HL-60 (cell line): ENCODE data around the gene SGSH.

ENCODE experiments used
- DNase-seq, 2 experiments: peaks; one replicate each; pipeline ENCODE4 v3.0.0-alpha.2; 2010 to 2020; ENCODE audit warnings: low read depth in 1 of 2, low spot score in 1 of 2
- H3K27ac ChIP-seq: fragments of 250-450 bp; sonication (Bioruptor Pico); replicated peaks from 2 replicates; pipeline ENCODE4 v1.5.1; 2020; ENCODE audit warnings: mild to moderate bottlenecking, moderate library complexity
- H3K27me3 ChIP-seq: fragments of 250-450 bp; sonication (Bioruptor Pico); 2 replicates; pipeline ENCODE4 v1.5.1; 2021; ENCODE audit warnings: mild to moderate bottlenecking, moderate library complexity; ENCODE audit not compliant: insufficient read depth, poor library complexity, severe bottlenecking
- H3K4me3 ChIP-seq: replicated peaks from 2 replicates; pipeline ENCODE4 v1.5.1; 2011; ENCODE audit warnings: mild to moderate bottlenecking, control low read depth, low read length; ENCODE audit not compliant: insufficient read depth
- CTCF ChIP-seq: IDR thresholded peaks from one replicate; pipeline ENCODE4 v1.5.1; 2011; ENCODE audit warnings: low read length, control low read depth, inconsistent platforms; ENCODE audit not compliant: insufficient read depth
- GABPA ChIP-seq: IDR thresholded peaks from 2 replicates; pipeline ENCODE4 v1.6.1; 2012; ENCODE audit warnings: low read depth
- POLR2AphosphoS5 ChIP-seq: IDR thresholded peaks from 2 replicates; pipeline ENCODE4 v1.6.1; 2012; ENCODE audit warnings: low read depth
- SPI1 ChIP-seq: IDR thresholded peaks from 2 replicates; pipeline ENCODE4 v1.6.1; 2012; ENCODE audit warnings: low read depth, mild to moderate bottlenecking, borderline replicate concordance
- TF ChIP-seq, protein P1 (sequence below): IDR thresholded peaks from 2 replicates; pipeline ENCODE4 v1.6.1; 2012; ENCODE audit warnings: low read depth; ENCODE audit not compliant: insufficient replicate concordance

The SGSH gene

GRCh38 chr17:80225230-80225629, 5.1 kb upstream of the SGSH start:
- no peak for DNase-seq

GRCh38 chr17:80224683-80225082, 4.5 kb upstream of the SGSH start:
- no peak overlapping the region for H3K27ac ChIP-seq
- TF ChIP-seq POLR2AphosphoS5 (no peak), SPI1 (no peak), GABPA (no peak), CTCF (no peak)
- TF ChIP-seq, protein P1, sequence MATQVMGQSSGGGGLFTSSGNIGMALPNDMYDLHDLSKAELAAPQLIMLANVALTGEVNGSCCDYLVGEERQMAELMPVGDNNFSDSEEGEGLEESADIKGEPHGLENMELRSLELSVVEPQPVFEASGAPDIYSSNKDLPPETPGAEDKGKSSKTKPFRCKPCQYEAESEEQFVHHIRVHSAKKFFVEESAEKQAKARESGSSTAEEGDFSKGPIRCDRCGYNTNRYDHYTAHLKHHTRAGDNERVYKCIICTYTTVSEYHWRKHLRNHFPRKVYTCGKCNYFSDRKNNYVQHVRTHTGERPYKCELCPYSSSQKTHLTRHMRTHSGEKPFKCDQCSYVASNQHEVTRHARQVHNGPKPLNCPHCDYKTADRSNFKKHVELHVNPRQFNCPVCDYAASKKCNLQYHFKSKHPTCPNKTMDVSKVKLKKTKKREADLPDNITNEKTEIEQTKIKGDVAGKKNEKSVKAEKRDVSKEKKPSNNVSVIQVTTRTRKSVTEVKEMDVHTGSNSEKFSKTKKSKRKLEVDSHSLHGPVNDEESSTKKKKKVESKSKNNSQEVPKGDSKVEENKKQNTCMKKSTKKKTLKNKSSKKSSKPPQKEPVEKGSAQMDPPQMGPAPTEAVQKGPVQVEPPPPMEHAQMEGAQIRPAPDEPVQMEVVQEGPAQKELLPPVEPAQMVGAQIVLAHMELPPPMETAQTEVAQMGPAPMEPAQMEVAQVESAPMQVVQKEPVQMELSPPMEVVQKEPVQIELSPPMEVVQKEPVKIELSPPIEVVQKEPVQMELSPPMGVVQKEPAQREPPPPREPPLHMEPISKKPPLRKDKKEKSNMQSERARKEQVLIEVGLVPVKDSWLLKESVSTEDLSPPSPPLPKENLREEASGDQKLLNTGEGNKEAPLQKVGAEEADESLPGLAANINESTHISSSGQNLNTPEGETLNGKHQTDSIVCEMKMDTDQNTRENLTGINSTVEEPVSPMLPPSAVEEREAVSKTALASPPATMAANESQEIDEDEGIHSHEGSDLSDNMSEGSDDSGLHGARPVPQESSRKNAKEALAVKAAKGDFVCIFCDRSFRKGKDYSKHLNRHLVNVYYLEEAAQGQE: no peak
- peaks cover 16% of the 10 kb centered on the region for H3K27me3 ChIP-seq
- H3K4me3 ChIP-seq: no peak overlapping the region
- no peak for DNase-seq

More at GRCh38 chr17:80225230-80225629, 5.1 kb upstream of the SGSH start:
- H3K4me3 ChIP-seq: no peak overlapping the region
- TF ChIP-seq, protein P1: no peak
- TF ChIP-seq GABPA (no peak), CTCF (no peak), SPI1 (no peak), POLR2AphosphoS5 (no peak)
- H3K27me3 ChIP-seq: peaks cover 16% of the 10 kb centered on the region
- H3K27ac ChIP-seq: no peak overlapping the region

DNA sequence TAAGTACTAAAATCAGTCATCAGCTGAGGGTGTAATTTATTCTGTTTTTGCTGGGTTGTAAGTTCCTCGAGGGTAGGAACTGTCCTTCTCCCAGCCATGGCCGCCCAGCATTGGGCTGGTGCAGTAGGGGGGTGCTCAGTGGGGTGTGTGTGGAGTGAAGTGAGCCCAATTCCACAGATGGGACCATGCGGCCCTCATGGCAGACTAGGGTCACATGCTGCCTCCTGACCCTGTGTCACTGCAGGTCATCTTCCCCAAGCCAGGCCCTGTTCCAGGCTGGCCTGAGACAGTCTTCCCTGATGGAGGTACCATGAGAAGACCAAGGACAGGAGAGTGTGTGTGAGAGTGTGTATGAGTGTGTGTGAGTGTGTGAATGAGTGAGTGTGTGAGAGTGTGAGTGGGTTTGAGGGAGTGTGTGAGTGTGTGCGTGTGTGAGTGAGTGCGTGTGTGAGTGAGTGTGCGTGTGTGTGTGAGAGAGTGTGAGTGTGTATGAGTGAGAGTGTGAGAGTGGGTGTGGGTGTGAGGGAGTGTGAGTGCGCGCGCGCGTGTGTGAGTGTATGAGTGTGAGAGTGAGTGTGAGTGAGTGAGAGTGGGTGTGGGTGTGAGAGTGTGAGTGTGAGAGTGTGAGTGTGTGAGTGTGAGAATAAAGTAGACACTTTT, 3.8 kb upstream of the SGSH start:
- DNase-seq: no peak

More for the DNA sequence above, 3.8 kb upstream of the SGSH start:
- TF ChIP-seq GABPA: no peak
- TF ChIP-seq, protein P1: no peak
- no peak for TF ChIP-seq SPI1
- no peak for TF ChIP-seq POLR2AphosphoS5
- no peak for TF ChIP-seq CTCF
- peaks cover 16% of the 10 kb centered on the region for H3K27me3 ChIP-seq
- no peak overlapping the region for H3K27ac ChIP-seq
- no peak overlapping the region for H3K4me3 ChIP-seq
